Jurkat, Clone E6-1 (cell line): Measurements from ENCODE around the gene GTF2A1.
"Not testable (repeated sequence)": the region's sequence is repeated elsewhere in the genome, so short reads cannot be mapped to it uniquely, and the experiment has no call there.

Experiments used
- DNase-seq: peaks from one replicate; pipeline ENCODE4 v3.0.0-alpha.2; 2011; ENCODE audit warnings: low read depth, low spot score
- H3K4me3 ChIP-seq: 2 replicates; pipeline ENCODE4 v1.5.1; 2011; ENCODE audit warnings: mild to moderate bottlenecking, low read length, control low read depth, moderate library complexity

Gene GTF2A1

GRCh38 chr14:81235096-81235495 lies 14.3 kb upstream of the GTF2A1 start:
- no peak for DNase-seq
- H3K4me3 ChIP-seq: no peak overlapping the region

GRCh38 chr14:81234278-81234677 lies 13.5 kb upstream of the GTF2A1 start:
- DNase-seq: no peak
- H3K4me3 ChIP-seq: no peak overlapping the region

GRCh38 chr14:81233615-81234014 lies 12.9 kb upstream of the GTF2A1 start:
- DNase-seq: no peak
- no peak overlapping the region for H3K4me3 ChIP-seq

GRCh38 chr14:81231540-81231939 lies 10.8 kb upstream of the GTF2A1 start:
- H3K4me3 ChIP-seq: no peak overlapping the region
- DNase-seq: no peak

- DNase-seq: no peak
- H3K4me3 ChIP-seq: no peak overlapping the region
Observed at GRCh38 chr14:81224222-81224621, 3.5 kb upstream of the GTF2A1 start.

GRCh38 chr14:81223788-81224187 lies 3.0 kb upstream of the GTF2A1 start:
- not testable (repeated sequence) for DNase-seq, H3K4me3 ChIP-seq

- no peak overlapping the region for H3K4me3 ChIP-seq
- DNase-seq: no peak
Observed at GRCh38 chr14:81222691-81223090, 1.9 kb upstream of the GTF2A1 start.

- DNase-seq: no peak
- H3K4me3 ChIP-seq: no peak overlapping the region
Observed at GRCh38 chr14:81222126-81222525, 1.4 kb upstream of the GTF2A1 start.

- DNase-seq: no peak
- H3K4me3 ChIP-seq: peak overlapping the region; percentile 54
Observed at GRCh38 chr14:81221579-81222102, 882 bp upstream of the GTF2A1 start.

GRCh38 chr14:81220580-81220829 lies 254 bp downstream of the GTF2A1 start:
- peak overlapping the region; percentile 74 for H3K4me3 ChIP-seq
- DNase-seq: no peak

- DNase-seq: peak; percentile 50
Observed at GRCh38 chr14:81219759-81220579, 790 bp downstream of the GTF2A1 start.

GRCh38 chr14:81219210-81219758 lies 1.5 kb downstream of the GTF2A1 start:
- H3K4me3 ChIP-seq: peak overlapping the region; percentile 77
- peak; percentile 97 for DNase-seq

More at GRCh38 chr14:81219759-81220579, 790 bp downstream of the GTF2A1 start:
- peak overlapping the region; percentile 77 for H3K4me3 ChIP-seq

- H3K4me3 ChIP-seq: no peak overlapping the region
- DNase-seq: no peak
Observed at GRCh38 chr14:81211844-81212243, 8.9 kb downstream of the GTF2A1 start.

- no peak for DNase-seq
- no peak overlapping the region for H3K4me3 ChIP-seq
Observed at GRCh38 chr14:81209167-81209836, 11.5 kb downstream of the GTF2A1 start.

- H3K4me3 ChIP-seq: no peak overlapping the region
- no peak for DNase-seq
Observed at GRCh38 chr14:81208489-81208888, 12.3 kb downstream of the GTF2A1 start.

GRCh38 chr14:81206115-81206514 lies 14.6 kb downstream of the GTF2A1 start:
- no peak overlapping the region for H3K4me3 ChIP-seq
- DNase-seq: no peak

GRCh38 chr14:81205639-81206038 lies 15.1 kb downstream of the GTF2A1 start:
- DNase-seq: no peak
- H3K4me3 ChIP-seq: no peak overlapping the region

GRCh38 chr14:81200054-81200453 lies 20.7 kb downstream of the GTF2A1 start:
- DNase-seq: peak; percentile 51
- H3K4me3 ChIP-seq: no peak overlapping the region

- no peak overlapping the region for H3K4me3 ChIP-seq
- no peak for DNase-seq
Observed at GRCh38 chr14:81199084-81199483, 21.7 kb downstream of the GTF2A1 start.

- no peak overlapping the region for H3K4me3 ChIP-seq
Observed at GRCh38 chr14:81198651-81199050, 22.1 kb downstream of the GTF2A1 start.

More at GRCh38 chr14:81198651-81199050, 22.1 kb downstream of the GTF2A1 start:
- no peak for DNase-seq
